Parathyroid adenoma (tissue), 2 donors: ENCODE data around the gene CFAP221.

Experiments used
- H2AFZ ChIP-seq: fragments of 300-600 bp; sonication (generic); one replicate; pipeline ENCODE4 v1.7.0; 2017; ENCODE audit warnings: antibody characterized with exemption, mild to moderate bottlenecking
- H3K27ac ChIP-seq: fragments of 300-600 bp; sonication (generic); one replicate; pipeline ENCODE4 v1.7.0; 2017
- H3K27me3 ChIP-seq: fragments of 300-600 bp; sonication (generic); one replicate; pipeline ENCODE4 v1.7.0; 2017; ENCODE audit warnings: low read length; ENCODE audit not compliant: control insufficient read depth, insufficient read depth
- H3K36me3 ChIP-seq: fragments of 300-600 bp; sonication (generic); one replicate; pipeline ENCODE4 v1.7.0; 2017; ENCODE audit warnings: low read length; ENCODE audit not compliant: control insufficient read depth, insufficient read depth
- H3K4me1 ChIP-seq: fragments of 300-600 bp; sonication (generic); one replicate; pipeline ENCODE4 v1.7.0; 2017; ENCODE audit warnings: control low read depth
- H3K4me2 ChIP-seq: fragments of 300-600 bp; sonication (generic); one replicate; pipeline ENCODE4 v1.7.0; 2017; ENCODE audit warnings: low read length
- H3K4me3 ChIP-seq: fragments of 300-600 bp; sonication (generic); one replicate; pipeline ENCODE4 v1.7.0; 2017; ENCODE audit warnings: low read depth, low read length
- H3K79me2 ChIP-seq: fragments of 300-600 bp; sonication (generic); one replicate; pipeline ENCODE4 v1.7.0; 2017; ENCODE audit warnings: control low read depth
- H3K9ac ChIP-seq: fragments of 300-600 bp; sonication (generic); one replicate; pipeline ENCODE4 v1.7.0; 2017; ENCODE audit warnings: mild to moderate bottlenecking
- H3K9me3 ChIP-seq: fragments of 300-600 bp; sonication (generic); one replicate; pipeline ENCODE4 v1.7.0; 2017; ENCODE audit warnings: low read length; ENCODE audit not compliant: control insufficient read depth
- CTCF ChIP-seq: fragments of 300-600 bp; sonication (generic); IDR thresholded peaks from one replicate; pipeline ENCODE4 v1.7.0; 2017; ENCODE audit warnings: antibody characterized with exemption, mild to moderate bottlenecking
- donor health status: primary hyperparathyroidism.

Gene CFAP221

GRCh38 chr2:119548516-119549120 is 4.4 kb downstream of the CFAP221 start:
- no peak overlapping the region for H3K27ac ChIP-seq

DNA sequence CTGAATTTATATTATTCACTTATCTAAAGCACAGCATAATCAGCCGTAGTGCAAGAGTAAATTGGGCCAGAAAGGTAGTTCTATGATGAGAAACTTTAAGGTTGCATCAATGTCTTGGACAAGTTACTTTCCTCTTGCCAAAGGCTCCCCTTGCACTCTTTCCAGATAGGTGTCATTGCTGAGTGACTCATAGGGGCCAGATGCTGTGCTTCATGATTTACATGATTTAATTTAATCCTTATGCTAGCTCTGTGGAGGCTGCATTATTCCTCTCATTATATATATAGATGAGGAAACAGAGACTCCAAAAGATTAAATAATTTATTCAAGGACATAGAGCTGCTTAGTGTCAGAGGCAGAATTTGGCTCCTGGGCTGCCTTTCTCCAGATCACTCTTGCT is 5.0 kb downstream of the CFAP221 start:
- no peak overlapping the region for H2AFZ ChIP-seq
- H3K9me3 ChIP-seq = no peaks in the 10 kb centered on the region
- H3K4me1 ChIP-seq = no peaks in the 10 kb centered on the region
- H3K4me3 ChIP-seq = no peak overlapping the region
- no peaks in the 10 kb centered on the region for H3K27me3 ChIP-seq
- H3K36me3 ChIP-seq = no peaks in the 10 kb centered on the region
- no peak overlapping the region for H3K27ac ChIP-seq
- no peak overlapping the region for H3K9ac ChIP-seq
- H3K4me2 ChIP-seq = no peak overlapping the region
- TF ChIP-seq CTCF = no peak
- no peaks in the 10 kb centered on the region for H3K79me2 ChIP-seq

More at GRCh38 chr2:119548516-119549120, 4.4 kb downstream of the CFAP221 start:
- Histone ChIP-seq H3K27me3 (no peaks in the 10 kb centered on the region), H3K79me2 (no peaks in the 10 kb centered on the region), H3K4me2 (no peak overlapping the region), H3K9me3 (no peaks in the 10 kb centered on the region), H3K4me3 (no peak overlapping the region), H3K36me3 (no peaks in the 10 kb centered on the region), H3K9ac (no peak overlapping the region), H3K4me1 (no peaks in the 10 kb centered on the region), H2AFZ (no peak overlapping the region)
- TF ChIP-seq CTCF = no peak

- Histone ChIP-seq H3K4me3 (no peak overlapping the region), H3K27me3 (no peaks in the 10 kb centered on the region), H3K27ac (no peak overlapping the region), H3K79me2 (no peaks in the 10 kb centered on the region), H2AFZ (no peak overlapping the region), H3K4me2 (no peak overlapping the region), H3K9ac (no peak overlapping the region), H3K4me1 (no peaks in the 10 kb centered on the region), H3K36me3 (no peaks in the 10 kb centered on the region), H3K9me3 (no peaks in the 10 kb centered on the region)
- TF ChIP-seq CTCF = no peak
Measured at GRCh38 chr2:119550346-119550745, 6.1 kb downstream of the CFAP221 start.

GRCh38 chr2:119550856-119551255 is 6.6 kb downstream of the CFAP221 start:
- Histone ChIP-seq H3K4me2 (no peak overlapping the region), H3K36me3 (no peaks in the 10 kb centered on the region), H3K9ac (no peak overlapping the region), H3K4me1 (no peaks in the 10 kb centered on the region), H3K4me3 (no peak overlapping the region), H3K79me2 (no peaks in the 10 kb centered on the region), H3K27ac (no peak overlapping the region), H3K27me3 (no peaks in the 10 kb centered on the region), H2AFZ (no peak overlapping the region), H3K9me3 (no peaks in the 10 kb centered on the region)
- TF ChIP-seq CTCF = no peak

DNA sequence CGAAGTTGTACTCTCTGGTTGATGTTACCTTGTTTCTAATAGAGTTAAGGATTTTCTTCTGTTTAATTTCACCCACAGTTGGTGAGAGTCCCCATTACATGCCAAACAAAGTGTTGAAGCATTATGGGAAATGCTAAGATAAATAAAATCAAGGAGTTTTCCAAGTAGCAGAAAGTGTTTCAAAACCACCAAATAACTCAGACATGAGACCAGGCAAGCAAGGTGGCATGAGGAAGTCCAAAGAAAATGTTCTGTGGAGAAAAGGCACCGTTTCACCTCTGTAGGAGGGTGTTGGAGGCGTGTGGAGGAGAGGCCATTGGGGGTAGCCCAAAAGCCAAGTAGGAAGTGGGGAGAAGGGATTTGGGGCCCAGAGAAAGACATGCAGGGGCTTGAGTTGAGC is 8.7 kb downstream of the CFAP221 start:
- Histone ChIP-seq H3K27me3 (no peaks in the 10 kb centered on the region), H3K27ac (no peak overlapping the region), H3K4me3 (no peak overlapping the region), H3K9ac (no peak overlapping the region), H3K4me1 (no peaks in the 10 kb centered on the region), H2AFZ (no peak overlapping the region), H3K9me3 (no peaks in the 10 kb centered on the region), H3K4me2 (no peak overlapping the region), H3K36me3 (no peaks in the 10 kb centered on the region), H3K79me2 (no peaks in the 10 kb centered on the region)
- no peak for TF ChIP-seq CTCF
